ENCODE data around the gene MAN1C1.

DNA sequence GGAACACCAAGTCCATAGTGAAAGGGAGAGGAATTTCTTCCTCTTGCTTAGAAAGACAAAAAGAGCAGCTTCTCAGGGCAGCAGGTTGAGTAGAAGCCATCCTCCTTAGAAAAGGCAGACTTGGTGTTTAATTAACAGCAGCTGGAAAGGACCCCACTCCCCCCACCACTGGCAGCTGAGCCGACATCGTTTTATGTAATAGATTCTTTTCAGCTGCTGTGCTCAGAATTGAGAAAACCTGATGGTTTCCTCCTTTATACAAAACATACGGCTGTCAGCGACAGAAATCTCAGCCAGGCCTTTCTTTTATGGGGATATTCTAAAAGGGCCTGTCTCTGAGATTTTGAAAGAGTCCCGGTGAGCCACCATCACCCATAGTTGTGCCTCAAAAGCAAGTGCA lies 49.9 kb downstream of the MAN1C1 start:
- TF ChIP-seq, protein P1, sequence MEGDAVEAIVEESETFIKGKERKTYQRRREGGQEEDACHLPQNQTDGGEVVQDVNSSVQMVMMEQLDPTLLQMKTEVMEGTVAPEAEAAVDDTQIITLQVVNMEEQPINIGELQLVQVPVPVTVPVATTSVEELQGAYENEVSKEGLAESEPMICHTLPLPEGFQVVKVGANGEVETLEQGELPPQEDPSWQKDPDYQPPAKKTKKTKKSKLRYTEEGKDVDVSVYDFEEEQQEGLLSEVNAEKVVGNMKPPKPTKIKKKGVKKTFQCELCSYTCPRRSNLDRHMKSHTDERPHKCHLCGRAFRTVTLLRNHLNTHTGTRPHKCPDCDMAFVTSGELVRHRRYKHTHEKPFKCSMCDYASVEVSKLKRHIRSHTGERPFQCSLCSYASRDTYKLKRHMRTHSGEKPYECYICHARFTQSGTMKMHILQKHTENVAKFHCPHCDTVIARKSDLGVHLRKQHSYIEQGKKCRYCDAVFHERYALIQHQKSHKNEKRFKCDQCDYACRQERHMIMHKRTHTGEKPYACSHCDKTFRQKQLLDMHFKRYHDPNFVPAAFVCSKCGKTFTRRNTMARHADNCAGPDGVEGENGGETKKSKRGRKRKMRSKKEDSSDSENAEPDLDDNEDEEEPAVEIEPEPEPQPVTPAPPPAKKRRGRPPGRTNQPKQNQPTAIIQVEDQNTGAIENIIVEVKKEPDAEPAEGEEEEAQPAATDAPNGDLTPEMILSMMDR (IDR thresholded peaks at IDR 0.05; ENCODE audit: extremely low read depth in 1 of 2, insufficient read depth in 1 of 2, low read depth in 1 of 2, low read length in 2 of 2) = no peak
- TF ChIP-seq EZH2 (IDR thresholded peaks at IDR 0.05; ENCODE audit: borderline replicate concordance, low read depth, low read length, severe bottlenecking) (no peak), POLR2A (IDR thresholded peaks at IDR 0.05; ENCODE audit: low read depth, low read length) (no peak), MYC (IDR thresholded peaks at IDR 0.05; ENCODE audit: low read depth, low read length) (no peak), FOS (IDR thresholded peaks at IDR 0.05; ENCODE audit: borderline replicate concordance, insufficient read depth, low read length) (no peak)

Data from endothelial cell of umbilical vein (primary cell).